ENCODE results near the gene GFOD1. TPM values are rescaled to one million over a fixed set of nuclear protein-coding genes. Genes with fewer than 3 reads are reported as not detected.

GFOD1 gene
- total RNA-seq, 1 experiment from 2014 or later, result 0.62 TPM

DNA sequence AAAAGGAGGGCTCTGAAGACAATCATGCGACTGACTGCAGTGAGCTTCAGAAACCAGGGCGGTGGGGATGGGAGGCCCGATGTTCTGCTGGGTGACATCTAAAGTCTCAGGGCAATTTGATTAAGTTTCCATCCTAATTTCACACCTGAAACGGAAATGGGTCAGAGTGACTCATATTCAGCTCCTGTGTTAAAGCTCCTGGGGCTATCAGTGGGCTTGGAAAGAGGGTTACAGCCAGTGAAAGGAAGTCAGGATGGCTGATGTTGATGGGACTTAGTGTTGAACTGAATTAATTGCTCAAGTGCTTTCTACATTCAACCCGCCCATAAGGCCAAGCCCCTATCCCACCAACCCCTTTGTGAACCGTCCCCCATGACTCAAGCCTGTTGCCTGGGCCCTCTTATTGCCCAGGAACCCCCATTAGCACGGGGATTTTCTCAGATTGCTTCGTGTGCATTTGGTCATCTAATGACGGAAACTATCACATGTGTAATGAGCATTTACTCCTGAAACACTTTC, 112.0 kb downstream of the GFOD1 start:
- ChIA-PET CTCF (no interaction called here), POLR2A (no interaction called here)
- in situ Hi-C loops (cut with HindIII; ENCODE audit: low pct_unique_long_range_greater_than_20kb, low sequenced_read_pairs) (no loop called here), intact Hi-C loops (cut with micrococcal nuclease; ENCODE audit: unreplicated experiment) (no loop called here)
- H3K36me3 ChIP-seq (ENCODE audit: control insufficient read depth, insufficient read depth, low read length), result no peaks in the 10 kb centered on the region
- H3K27ac ChIP-seq (ENCODE audit: low read length), result no peak overlapping the region
- H3K4me3 ChIP-seq (ENCODE audit: low read depth in 2 of 2, low read length in 2 of 2), result no peak overlapping the region
- TF ChIP-seq TCF7L2 (IDR thresholded peaks at IDR 0.05; ENCODE audit: low read depth, low read length) (no peak), POLR2AphosphoS5 (IDR thresholded peaks at IDR 0.05; ENCODE audit: low read depth, low read length) (no peak), SIN3A (IDR thresholded peaks at IDR 0.05; ENCODE audit: borderline replicate concordance, insufficient read depth, low read depth, low read length) (no peak), CTCF (IDR thresholded peaks at IDR 0.05) (no peak)
- TF ChIP-seq, protein P1, sequence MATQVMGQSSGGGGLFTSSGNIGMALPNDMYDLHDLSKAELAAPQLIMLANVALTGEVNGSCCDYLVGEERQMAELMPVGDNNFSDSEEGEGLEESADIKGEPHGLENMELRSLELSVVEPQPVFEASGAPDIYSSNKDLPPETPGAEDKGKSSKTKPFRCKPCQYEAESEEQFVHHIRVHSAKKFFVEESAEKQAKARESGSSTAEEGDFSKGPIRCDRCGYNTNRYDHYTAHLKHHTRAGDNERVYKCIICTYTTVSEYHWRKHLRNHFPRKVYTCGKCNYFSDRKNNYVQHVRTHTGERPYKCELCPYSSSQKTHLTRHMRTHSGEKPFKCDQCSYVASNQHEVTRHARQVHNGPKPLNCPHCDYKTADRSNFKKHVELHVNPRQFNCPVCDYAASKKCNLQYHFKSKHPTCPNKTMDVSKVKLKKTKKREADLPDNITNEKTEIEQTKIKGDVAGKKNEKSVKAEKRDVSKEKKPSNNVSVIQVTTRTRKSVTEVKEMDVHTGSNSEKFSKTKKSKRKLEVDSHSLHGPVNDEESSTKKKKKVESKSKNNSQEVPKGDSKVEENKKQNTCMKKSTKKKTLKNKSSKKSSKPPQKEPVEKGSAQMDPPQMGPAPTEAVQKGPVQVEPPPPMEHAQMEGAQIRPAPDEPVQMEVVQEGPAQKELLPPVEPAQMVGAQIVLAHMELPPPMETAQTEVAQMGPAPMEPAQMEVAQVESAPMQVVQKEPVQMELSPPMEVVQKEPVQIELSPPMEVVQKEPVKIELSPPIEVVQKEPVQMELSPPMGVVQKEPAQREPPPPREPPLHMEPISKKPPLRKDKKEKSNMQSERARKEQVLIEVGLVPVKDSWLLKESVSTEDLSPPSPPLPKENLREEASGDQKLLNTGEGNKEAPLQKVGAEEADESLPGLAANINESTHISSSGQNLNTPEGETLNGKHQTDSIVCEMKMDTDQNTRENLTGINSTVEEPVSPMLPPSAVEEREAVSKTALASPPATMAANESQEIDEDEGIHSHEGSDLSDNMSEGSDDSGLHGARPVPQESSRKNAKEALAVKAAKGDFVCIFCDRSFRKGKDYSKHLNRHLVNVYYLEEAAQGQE (IDR thresholded peaks at IDR 0.05; ENCODE audit: insufficient read depth in 1 of 2, low read depth in 2 of 2, low read length in 1 of 2), result no peak
- ATAC-seq, result no peak
- no peaks in the 10 kb centered on the region for H3K9me3 ChIP-seq (ENCODE audit: control insufficient read depth, insufficient read depth, low read depth, low read length)
- no peak for DNase-seq (ENCODE audit: low read depth, low spot score)
- peaks cover 3% of the 10 kb centered on the region; the same call in 1 of the 2 replicates for H3K27me3 ChIP-seq (ENCODE audit: control insufficient read depth, insufficient read depth, low read length)
- BruUV-seq (replicated peaks), result no TSS peak
- H3K4me1 ChIP-seq (ENCODE audit: control insufficient read depth, insufficient read depth, low read length), result no peaks in the 10 kb centered on the region

DNA sequence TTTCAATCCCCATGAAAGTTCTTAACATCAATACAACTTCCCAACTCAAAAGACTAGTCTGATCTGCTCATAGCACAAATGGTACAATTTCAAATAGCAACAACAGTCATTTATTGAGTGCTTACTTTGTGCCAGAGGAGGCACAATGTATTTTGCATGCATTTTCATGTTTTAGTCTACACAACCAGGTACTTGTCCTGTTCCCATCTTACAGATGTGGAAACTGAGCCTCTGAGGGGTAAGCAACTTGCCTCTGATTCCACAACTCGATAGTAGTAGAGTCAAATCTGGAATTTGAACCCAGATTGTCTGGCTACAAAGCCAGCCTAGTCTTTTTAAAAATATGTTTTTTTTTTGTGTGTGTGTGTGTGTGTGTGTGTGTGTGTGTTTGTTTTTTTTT, 113.5 kb downstream of the GFOD1 start:
- DNase-seq (ENCODE audit: low read depth, low spot score) (no peak), ATAC-seq (no peak)
- H3K27me3 ChIP-seq (ENCODE audit: control insufficient read depth, insufficient read depth, low read length), result peaks cover 7% of the 10 kb centered on the region
- H3K9me3 ChIP-seq (ENCODE audit: control insufficient read depth, insufficient read depth, low read depth, low read length), result no peaks in the 10 kb centered on the region
- no peak for TF ChIP-seq POLR2AphosphoS5 (IDR thresholded peaks at IDR 0.05; ENCODE audit: low read depth, low read length)
- intact Hi-C loops (cut with micrococcal nuclease; ENCODE audit: unreplicated experiment), result no loop called here
- no peak overlapping the region for H3K4me3 ChIP-seq (ENCODE audit: low read depth in 2 of 2, low read length in 2 of 2)
- H3K27ac ChIP-seq (ENCODE audit: low read length), result no peak overlapping the region
- H3K36me3 ChIP-seq (ENCODE audit: control insufficient read depth, insufficient read depth, low read length), result no peaks in the 10 kb centered on the region
- no TSS peak for BruUV-seq (replicated peaks)
- CTCF ChIA-PET, result no interaction called here
- no peaks in the 10 kb centered on the region for H3K4me1 ChIP-seq (ENCODE audit: control insufficient read depth, insufficient read depth, low read length)
- POLR2A ChIA-PET, result no interaction called here
- in situ Hi-C loops (cut with HindIII; ENCODE audit: low pct_unique_long_range_greater_than_20kb, low sequenced_read_pairs), result no loop called here

GRCh38 chr6:13373488-13373886, 113.9 kb downstream of the GFOD1 start:
- intact Hi-C loops (cut with micrococcal nuclease; ENCODE audit: unreplicated experiment), result no loop called here
- Histone ChIP-seq H3K36me3 (ENCODE audit: control insufficient read depth, insufficient read depth, low read length) (no peaks in the 10 kb centered on the region), H3K9me3 (ENCODE audit: control insufficient read depth, insufficient read depth, low read depth, low read length) (no peaks in the 10 kb centered on the region), H3K27ac (ENCODE audit: low read length) (no peak overlapping the region), H3K4me1 (ENCODE audit: control insufficient read depth, insufficient read depth, low read length) (no peaks in the 10 kb centered on the region), H3K4me3 (ENCODE audit: low read depth in 2 of 2, low read length in 2 of 2) (no peak overlapping the region), H3K27me3 (ENCODE audit: control insufficient read depth, insufficient read depth, low read length) (peaks cover 7% of the 10 kb centered on the region)
- no peak for DNase-seq (ENCODE audit: low read depth, low spot score)
- ATAC-seq, result no peak
- no TSS peak for BruUV-seq (replicated peaks)
- ChIA-PET CTCF (no interaction called here), POLR2A (no interaction called here)
- in situ Hi-C loops (cut with HindIII; ENCODE audit: low pct_unique_long_range_greater_than_20kb, low sequenced_read_pairs), result no loop called here
- TF ChIP-seq TCF7L2 (IDR thresholded peaks at IDR 0.05; ENCODE audit: low read depth, low read length) (no peak), POLR2AphosphoS5 (IDR thresholded peaks at IDR 0.05; ENCODE audit: low read depth, low read length) (no peak), SIN3A (IDR thresholded peaks at IDR 0.05; ENCODE audit: borderline replicate concordance, insufficient read depth, low read depth, low read length) (no peak), CTCF (IDR thresholded peaks at IDR 0.05) (no peak)
- TF ChIP-seq, protein P1 (IDR thresholded peaks at IDR 0.05; ENCODE audit: insufficient read depth in 1 of 2, low read depth in 2 of 2, low read length in 1 of 2), result no peak

All from Panc1 (cell line).